Stimulated activated naive CD4-positive, alpha-beta T cell treated with Interleukin-2 at 50 U/mL for 16 hours (primary cell): Measurements from ENCODE around the gene CLEC1A.

ENCODE experiments used
- DNase-seq: peaks from one replicate; lab custom pipeline; 2025; lab: John Stamatoyannopoulos, UW

CLEC1A gene

DNA sequence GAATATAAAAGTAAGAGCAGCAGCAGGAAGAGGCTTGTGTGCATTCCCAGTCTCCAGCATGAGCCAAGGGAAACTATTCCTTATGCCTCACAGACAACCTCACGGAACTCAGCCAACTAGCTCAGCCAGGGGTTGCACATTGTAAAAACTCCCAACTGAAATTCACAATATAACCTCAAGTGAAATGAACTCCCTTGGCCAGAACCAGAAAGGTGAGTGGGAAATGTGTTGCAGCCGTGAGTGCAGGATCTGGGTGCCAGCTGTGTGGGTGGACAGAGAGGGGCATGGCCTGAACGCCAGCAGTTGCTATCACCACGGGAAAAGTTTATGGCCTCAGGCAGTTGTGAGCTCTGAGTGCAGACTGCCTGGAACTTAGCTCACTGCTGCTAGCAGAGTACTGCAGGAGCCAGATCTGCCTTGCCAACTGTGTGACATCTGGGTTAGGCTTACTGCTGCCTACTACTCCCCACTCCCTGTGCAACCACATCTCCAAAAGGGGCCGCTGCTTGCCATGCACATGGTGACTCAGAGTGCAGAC, 2.3 kb upstream of the CLEC1A start:
- no peak for DNase-seq

DNA sequence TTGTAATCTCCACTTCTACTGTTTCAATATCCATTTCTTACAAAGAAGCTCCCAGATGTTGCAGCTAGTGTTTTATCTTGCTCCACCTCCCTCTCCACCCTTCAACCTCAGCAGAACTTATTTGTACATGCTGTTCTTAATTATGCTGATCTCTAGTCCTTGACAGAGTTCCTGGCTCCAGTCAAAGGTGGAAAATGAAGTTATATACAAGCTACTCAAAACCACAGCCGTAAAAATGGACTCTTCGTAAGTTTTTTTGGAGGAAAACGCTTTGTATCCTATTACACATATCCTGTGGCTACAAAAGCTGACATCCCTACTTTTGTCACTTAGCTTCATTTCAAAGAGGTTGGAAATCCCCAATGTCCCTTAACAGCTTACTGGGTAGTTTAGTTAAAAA, 1.3 kb downstream of the CLEC1A start:
- DNase-seq, result no peak

DNA sequence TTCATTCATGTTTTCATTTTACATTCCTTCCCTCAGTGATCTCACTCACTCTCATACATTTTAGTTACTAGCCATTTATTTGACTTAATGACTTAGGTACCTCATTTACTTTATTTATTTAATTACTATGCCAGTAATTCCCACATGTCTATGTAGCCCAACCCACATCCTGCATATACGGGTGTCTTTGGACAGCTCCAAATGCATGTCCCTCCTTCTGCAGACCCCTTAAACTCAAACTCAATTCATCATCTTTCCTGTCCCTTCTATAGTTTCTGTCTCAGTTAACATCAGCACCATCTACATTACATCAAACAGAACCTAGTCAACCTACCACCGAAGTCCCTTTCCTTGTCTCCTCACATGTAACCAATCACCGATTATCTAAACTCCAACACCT, 2.8 kb downstream of the CLEC1A start:
- DNase-seq, result no peak

DNA sequence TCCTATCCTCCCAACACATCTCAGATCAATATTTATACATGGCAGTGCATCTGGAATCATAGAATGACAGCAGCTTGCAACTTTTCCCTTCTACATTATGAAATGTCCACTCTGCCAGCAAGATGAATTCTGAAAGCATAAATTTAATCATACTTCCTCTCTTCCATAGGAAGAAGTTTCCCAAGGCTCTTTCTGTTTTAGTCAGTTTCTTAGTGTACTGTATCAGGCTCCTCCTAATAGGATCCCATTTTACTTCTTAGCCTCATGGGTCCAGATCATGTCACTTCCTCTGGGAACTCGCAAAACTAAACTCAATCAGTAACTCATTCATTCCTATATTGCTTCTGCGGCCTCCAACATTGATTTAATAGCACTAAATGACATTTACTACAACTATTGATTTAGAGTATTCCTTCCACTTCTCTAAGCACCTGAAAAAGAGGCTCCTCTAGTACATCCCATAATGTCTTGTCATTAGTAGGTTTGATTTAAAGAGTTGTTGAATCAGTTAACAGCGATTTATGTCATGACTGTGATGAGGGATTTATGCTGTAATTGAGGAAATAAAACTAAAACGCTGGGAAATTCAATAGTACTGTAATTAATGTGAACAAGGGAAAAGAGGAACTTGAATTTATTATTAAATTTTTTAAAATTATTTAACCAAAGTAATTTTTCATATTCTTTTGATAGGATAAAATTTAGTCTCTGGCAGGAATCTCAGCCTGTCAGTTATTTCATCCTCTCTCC, 4.0 kb downstream of the CLEC1A start:
- DNase-seq, result no peak

DNA sequence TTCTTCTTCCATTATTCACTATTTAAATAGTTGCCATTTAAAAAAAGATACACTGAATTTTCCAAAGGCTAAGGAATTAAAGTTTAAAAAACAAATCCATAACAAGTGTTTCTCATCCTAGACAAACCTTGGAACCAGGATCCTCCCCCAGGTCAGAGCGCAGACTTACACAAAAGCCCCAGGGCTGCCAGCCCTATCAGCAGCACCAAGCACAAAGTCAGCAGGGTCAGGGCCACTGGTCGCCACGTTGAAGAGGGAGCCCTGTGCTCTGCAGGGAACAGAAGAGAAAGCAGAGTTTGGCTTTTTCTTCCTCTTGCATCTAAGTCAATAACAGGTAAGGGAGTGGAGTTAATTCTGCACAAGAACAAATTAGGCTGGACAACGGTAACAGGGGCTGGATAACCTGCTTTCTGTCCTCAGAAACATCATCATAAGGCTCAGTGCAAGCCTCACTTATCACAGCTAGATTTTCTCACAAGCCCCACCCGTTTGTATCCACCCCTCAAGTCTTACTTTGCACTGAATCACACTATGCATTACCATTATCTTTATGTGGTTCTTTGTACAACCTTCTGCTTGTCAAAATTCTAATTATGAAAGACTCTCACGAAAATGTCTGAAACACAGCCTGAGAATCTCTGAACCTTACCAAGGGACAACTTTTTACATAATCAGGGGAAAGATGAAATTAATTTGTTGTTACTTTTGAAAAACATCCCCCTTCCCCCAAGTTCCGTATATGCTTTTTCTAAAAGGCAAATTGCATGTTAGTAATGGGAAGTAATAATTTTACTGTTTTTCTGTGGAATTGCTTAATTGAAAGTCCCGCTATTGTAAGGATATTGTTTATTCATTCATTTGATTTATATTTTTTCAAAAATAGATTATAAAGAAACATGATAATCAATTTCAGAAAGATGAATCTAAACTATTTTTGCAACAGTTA, 9.6 kb downstream of the CLEC1A start:
- DNase-seq, result no peak

DNA sequence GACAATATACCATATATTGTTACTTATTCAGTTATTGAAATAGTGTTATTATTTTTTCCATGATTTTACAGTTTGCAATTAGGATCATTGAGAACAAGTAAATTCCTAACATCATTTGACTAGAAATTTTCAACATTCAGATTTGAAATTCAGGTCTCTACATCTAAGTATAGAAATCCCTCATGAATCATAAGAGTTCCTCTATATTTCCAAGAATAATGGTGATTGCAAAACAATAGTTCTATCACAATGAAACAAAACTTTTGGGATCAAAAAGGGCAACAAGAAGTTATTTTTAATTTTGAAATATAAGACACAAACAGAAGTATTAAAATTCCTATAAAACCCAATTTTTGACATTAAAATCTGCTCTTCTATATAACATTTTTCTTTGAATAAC, 10.8 kb downstream of the CLEC1A start:
- no peak for DNase-seq

DNA sequence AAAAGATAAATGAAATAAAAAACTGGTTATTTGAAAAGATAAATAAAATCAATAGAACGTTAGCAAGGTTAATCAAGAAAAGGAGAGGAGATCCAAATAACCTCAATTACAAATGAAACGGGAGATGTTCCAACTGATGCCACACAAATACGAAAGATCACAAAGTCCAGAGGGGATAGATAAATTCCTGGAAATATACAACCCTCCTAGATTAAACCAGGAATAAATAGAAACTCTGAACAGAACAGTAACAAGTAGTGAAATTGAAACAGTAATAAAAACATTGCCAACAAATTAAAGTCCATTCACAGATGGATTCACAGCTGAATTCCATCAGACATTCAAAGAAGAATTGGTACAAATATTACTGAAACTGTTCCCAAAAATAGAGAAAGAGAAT, 12.4 kb downstream of the CLEC1A start:
- DNase-seq, result no peak

DNA sequence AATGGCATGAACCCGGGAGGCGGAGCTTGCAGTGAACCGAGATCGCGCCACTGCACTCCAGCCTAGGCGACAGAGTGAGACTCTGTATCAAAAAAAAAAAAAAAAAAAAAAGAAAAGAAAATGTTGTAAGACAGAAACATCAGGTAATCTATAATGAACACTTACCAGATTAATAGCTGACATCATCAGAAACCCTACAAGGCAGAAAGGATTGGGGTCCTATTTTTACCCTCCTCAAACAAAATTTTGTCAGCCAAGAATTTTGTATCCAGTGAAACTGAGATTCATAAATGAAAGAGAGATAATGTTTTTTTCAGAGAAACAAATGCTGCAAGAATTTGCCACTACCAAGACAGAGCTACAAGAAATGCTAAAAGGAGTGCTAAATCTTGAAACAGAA, 14.1 kb downstream of the CLEC1A start:
- no peak for DNase-seq

DNA sequence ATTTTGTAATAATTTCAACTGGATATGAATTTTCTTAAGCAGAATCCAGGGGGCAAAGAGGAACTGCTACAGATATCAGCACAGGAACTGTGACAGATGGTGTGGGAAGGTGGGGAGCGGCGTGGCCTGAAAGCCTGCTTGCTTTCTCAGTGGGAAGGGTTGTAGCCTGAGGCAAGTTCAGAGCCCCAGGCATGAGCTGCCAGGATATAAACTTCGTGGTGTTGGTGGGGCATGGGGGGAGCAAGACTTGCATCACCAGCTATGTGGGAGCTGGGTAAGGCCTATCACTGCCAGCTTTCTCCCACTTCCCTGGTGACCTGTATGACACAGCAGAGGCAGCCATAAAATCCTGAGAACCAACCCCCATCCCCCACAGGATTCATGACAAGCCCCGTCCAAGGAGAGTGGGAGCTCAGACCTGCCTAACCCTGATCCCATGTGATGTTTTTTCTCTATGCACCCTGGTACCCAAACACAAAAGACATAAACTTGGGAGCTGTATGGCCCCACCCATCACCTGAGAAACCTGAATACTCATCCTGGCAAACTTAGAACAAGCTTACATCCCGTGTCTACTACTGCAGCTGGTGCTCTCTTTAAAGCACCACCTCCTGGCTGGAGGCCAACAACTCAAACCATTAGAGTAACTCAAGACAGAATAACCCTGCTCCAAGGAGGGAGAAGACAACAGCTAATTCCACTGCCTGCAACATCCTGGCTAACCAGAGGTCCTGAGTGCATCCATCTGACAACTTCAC, 16.5 kb downstream of the CLEC1A start:
- DNase-seq, result no peak

DNA sequence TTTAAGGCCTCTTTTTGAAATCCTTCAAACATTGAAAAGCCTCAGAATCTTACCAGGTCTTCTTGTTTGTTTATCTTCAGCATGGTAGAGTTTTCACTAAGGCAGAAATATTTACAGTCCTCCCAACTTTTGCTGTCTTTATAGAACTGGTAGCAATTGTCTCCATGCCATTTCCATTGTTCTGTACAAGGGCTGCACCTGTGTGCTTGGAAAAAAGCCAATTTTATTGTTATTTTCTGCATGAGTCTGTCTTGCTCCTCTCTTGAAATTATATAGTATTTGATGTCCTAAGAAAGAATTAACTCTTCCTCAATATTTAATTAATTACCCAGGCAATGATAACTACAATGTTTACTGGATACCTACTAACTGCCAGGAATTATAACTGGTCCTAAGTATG, 23.3 kb downstream of the CLEC1A start:
- DNase-seq, result no peak

DNA sequence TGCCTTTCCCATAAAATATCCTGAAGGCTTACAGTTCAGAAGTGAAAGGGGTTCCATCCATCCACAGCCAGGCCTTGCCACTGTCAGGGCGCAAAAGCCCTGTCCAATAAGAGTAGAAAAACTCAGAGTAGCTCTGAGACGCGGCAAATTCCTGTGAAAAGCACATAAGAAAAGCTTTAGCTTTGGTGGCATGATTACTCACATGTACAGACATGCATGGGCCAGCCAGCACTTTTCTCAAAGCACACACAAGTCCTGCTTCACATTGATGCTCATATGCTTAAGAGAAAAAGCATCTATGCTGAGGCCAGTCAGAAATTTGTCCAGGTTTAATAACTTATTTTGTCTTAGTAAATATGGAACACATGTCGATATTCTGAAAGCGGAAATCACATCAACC, 25.5 kb downstream of the CLEC1A start:
- no peak for DNase-seq

DNA sequence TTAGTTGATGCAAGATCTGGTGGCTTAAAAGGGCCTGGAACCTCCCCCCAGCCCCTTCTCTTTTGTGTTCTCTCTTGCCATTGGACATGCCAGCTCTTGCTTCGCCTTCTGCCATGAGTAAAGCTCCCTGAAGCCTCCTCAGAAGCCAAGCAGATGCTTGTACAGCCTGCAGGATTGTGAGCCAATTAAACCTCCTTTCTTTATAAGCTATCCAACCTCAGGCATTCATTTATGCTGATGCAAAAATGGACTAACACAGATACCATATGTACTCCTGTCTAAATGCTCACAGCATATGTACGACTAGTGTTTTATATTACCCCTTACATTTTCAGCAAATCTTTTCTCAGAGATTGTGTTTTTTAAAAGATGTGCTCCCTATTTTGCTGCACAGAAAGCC, 26.7 kb downstream of the CLEC1A start:
- DNase-seq, result no peak

DNA sequence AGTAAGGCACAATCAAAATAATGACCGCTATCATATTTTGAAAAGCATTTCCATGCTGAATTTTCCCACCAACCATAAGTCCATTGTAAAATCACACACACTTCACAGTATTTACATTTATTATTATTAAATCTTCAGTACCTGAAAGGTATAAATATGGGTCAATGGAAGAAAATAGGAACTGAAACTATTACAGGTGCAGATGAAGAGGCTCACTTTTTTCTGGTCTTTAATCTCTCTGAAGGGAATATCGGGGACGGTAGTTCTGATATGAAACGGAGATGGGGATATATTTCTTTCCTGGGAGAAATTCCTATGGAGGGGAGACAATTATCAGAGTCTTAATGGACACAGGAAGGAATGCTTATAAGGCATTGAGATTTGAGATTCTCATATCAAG, 28.4 kb downstream of the CLEC1A start:
- no peak for DNase-seq

DNA sequence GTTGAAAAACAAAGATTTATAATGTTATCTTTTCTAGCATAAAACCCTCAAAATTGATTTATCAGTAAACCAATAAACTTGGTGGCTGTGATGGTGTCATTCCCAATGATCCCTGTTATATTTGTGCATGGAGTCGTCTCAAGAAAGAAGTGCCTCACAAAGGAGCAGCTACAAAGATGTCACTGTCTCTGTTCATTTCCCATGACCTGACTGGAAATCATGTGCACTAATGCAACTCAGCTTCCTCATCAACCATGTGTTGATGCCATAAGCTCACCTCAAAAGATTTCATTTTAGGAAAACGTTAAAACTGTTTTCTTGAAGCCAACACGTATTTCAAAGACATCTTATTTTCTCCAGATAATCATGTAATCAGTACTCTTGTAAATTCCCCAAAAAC, 28.8 kb downstream of the CLEC1A start:
- DNase-seq, result no peak

DNA sequence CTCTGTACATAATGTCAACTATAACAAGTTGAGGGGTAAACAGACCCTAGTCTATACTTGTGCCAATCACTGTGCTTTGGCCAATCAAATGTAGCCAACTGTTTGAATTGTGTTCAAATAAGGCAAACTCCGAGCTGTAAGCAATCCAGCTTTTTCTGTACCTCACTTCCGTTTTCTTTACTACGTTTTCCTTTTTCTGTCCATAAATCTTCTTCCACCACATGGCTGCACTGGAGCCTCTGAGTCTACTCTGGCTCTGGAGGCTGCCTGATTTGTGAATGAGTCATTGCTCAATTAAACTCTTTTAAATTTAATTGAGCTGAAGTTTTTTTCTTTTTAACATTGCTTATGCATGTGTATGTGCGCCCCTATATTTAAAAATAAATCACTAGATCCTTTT, 29.7 kb downstream of the CLEC1A start:
- no peak for DNase-seq

DNA sequence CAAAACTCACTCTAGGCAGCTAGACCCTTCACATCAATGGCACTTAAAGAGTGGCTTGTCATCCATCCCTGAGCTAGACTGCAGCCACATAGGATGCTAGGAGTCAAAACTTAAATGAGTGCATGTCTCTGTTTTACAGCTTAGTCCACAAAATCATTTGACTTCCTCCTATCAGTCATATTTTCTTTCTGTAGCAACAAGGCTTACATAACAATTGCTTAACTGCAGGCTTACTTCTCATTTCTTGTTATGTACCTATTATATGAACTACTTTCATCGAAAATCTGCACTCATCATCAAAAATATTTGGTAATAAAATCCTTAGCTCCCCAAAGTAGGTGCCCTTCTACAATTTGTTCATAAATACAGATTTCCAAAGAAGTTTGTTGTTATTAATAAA, 30.1 kb downstream of the CLEC1A start:
- DNase-seq, result no peak

DNA sequence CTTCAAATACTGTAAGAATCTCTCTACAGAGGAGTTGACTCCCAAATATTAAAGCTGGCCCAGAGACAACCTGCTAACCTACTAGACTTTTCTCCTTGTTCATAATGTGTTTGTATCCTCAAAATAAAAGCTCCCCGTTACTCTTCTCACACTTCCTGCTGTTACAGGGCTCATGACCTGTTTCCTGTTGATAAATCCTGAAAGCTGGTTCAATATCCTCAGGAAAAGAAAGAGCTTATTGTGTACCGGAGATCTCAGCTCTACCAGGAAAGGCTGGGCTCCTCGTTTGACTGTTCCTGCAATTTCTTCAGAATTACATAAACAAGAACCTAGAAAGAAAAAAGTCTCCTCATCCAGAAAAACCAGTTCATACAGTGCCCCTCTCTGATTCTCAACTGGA, 30.8 kb downstream of the CLEC1A start:
- no peak for DNase-seq

DNA sequence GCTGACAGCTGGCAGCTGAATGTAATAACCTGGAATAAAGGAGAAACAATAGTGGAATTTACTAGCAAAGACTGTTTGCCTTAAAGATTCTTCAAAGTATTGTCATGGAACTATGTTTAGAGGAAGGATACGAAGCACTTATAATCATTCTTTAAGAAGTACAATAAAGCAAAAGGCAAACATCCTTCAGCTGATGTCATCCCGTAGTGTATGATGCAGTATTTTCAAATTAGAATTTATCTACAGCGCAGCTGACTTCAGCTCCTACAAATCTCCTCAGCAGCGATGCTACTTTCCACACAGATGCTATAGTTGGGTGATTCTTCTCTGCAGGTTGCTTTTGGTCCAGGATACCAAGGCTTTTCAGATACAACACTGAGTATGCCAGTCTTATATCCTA, 31.5 kb downstream of the CLEC1A start:
- DNase-seq, result no peak

DNA sequence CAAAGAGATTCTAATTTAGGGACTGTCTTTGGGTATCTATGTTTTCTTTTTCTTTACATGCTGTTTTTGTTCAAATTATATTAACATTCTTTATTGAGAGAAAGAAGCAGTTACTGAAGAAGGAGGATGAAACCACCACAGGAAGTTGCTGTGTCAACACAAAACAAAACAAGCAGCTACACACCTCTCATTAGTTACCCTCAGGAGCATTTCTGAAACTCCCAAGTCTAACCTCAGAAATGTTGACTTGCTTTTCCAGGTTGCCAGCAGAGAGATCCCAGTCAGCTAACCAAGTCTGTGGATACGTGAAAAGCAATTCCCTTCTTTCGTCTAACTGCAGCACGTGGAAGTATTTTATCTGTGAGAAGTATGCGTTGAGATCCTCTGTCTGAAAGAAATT, 33.5 kb downstream of the CLEC1A start:
- no peak for DNase-seq

DNA sequence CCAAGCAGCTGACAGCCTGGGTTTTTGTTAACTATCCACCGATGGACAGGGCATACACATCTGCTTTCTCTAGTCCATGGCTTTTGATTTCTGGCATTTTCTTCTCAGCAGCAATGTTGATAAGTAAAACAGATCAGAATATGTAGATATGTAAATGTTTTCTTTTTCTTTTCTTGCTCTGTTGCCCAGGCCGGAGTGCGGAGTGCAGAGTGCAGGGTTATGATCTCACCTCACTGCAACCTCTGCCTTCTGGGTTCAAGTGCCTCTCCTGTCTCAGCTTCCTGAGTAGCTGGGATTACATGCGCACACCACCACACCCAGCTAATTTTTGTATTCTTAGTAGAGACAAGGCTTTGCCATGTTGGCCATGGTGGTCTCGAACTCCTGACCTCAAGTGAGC, 40.4 kb downstream of the CLEC1A start:
- DNase-seq, result no peak

DNA sequence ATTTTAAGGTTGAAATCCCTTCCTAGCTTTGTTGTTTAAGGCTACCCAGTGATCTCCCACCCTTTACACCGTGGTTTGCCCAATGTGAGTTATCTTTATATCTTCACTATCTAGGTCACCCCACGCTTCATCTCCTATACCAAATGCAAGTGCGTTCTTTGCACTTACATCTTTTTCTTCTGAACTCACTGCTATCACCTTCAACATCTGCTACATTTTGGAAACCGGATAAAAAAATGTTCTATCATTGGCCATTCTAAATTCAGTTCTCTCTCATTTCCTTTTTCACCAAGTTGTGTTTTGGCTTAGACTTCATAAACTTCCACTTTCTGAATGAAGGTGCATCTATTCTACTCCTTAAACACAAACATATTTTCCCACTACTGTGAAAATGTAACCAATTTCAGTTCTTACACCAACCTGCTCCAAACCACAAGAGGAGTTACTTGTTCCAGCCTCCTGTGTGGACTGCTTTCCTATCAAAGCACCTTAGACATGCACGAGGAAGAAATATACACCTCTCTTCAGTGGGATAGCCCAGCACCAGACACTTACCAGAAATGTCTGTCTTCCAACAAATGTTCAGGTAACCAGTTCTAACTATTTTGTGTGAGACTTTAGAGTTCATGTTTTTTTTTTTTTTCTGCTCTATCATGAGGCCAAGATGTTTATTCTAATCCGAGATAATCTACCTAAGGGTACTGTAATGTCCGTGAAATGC, 46.4 kb downstream of the CLEC1A start:
- DNase-seq, result no peak

DNA sequence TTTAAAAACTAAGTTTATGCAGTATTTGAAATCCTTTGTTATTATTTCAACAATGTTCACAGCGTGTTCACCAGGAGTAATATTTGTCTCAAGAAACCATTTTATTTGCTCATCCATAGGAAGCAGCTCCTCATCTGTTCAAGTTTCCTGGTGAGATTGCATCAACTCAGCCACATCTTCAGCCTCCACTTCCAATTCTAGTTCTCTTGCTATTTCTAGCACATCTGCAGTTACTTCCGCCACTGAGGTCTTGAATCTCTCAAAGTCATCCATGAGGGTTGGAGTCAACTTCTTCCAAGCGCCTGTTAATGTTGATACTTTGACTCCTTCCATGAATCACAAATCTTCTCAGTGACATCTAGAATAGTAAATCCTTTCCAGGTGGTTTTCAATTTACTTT, 50.3 kb downstream of the CLEC1A start:
- DNase-seq, result no peak
